Gastroesophageal sphincter (tissue), 3 donors: ENCODE measurements around the gene RIPOR3.

Experiments used
- CTCF ChIP-seq, 4 experiments: fragments of 200-600 bp in 2 of 4; fragments of 450-650 bp in 2 of 4; sonication (generic) in 1 of 4; IDR thresholded peaks; one replicate each; pipeline ENCODE4 v1.5.1; 2017 to 2019; ENCODE audit warnings: antibody characterized with exemption in 4 of 4, mild to moderate bottlenecking in 2 of 4, moderate library complexity in 2 of 4
- EP300 ChIP-seq: sonication (generic); formaldehyde crosslinking; IDR thresholded peaks from one replicate; pipeline ENCODE4 v1.6.1; 2017; ENCODE audit warnings: antibody characterized with exemption, mild to moderate bottlenecking
- POLR2A ChIP-seq, 2 donors: fragments of 450-650 bp; IDR thresholded peaks; one replicate each; pipeline ENCODE4 v1.6.1; 2017; ENCODE audit warnings: antibody characterized with exemption in 2 of 2, mild to moderate bottlenecking in 2 of 2, moderate library complexity in 1 of 2

DNA sequence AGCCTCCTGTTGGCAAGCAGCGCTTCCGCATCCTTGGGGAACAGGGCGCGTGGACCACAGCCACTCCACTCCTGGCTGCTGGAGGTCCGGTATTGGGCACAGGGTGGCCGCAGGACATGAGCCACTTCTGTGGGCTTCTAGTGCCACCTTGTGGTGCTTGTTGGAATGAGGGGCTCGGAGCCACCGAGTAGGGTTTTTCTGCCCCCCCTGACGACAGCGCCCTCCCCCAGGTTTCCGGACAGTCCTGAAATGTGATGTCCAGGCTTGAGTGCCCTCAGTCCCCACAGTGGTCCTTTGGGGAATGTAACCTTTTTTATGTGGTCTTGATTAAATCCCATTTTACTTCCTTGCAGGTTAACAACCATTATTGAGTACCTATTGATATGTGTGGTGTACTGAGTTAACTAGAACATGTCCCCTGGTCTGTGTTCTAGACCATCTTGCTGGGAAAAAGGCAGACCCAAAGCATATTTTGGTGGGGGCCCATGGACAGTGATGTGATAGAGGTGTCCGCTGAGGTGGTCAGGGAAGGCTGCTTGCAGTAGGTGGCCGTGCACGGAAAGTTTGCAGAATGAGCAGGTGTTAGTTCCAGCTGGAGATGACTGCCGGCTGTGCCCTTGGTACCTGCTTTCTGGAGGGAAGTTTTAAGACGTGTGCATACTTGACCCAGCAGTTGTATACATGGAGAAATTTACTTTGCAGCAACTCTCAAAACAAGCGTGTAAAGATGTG lies 111.2 kb downstream of the RIPOR3 start:
- no peak for TF ChIP-seq POLR2A (IDR thresholded peaks at IDR 0.05)
- no peak for TF ChIP-seq EP300
- peak; percentile 66 to 89 (median 82) for TF ChIP-seq CTCF (IDR thresholded peaks at IDR 0.05)
